GM18526 (cell line): ENCODE data around the gene CLDN18.

ENCODE experiments used
- POLR2A ChIP-seq: IDR thresholded peaks from 3 replicates; pipeline ENCODE4 v1.6.1; 2011; ENCODE audit not compliant: insufficient read length; ENCODE audit errors: extremely low read depth

The CLDN18 gene

DNA sequence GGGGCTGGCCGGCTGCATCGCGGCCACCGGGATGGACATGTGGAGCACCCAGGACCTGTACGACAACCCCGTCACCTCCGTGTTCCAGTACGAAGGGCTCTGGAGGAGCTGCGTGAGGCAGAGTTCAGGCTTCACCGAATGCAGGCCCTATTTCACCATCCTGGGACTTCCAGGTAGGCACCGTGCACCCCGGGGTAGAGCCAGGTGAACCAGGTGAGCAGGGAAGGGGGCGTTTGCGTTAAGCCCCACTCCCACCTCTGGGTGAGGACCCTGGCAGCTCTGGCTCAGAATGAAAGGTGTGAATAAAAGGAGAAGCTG, 267 bp downstream of the CLDN18 start:
- TF ChIP-seq POLR2A: no peak

- no peak for TF ChIP-seq POLR2A
These were observed 1.8 kb downstream of the CLDN18 start for GRCh38 chr3:138011722-138012121.

DNA sequence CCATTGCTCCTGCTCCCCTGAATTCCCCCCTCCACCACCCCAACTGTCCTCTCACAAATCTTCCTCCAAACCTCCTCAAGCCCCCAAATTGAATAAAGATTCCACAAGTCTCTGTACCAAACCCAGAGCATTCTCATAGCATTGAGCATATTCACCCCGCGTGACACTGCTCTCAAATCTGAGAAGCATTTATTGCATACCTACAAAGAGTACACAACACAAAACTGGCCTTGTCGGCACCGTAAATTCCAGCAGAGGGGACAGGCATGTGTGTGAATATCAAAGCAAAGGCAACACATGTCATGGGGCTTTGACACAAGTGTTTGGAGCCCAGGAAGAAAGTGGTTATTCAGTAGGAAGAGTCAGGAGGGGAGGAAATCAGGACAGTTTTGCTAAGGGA, 2.6 kb downstream of the CLDN18 start:
- TF ChIP-seq POLR2A: no peak

DNA sequence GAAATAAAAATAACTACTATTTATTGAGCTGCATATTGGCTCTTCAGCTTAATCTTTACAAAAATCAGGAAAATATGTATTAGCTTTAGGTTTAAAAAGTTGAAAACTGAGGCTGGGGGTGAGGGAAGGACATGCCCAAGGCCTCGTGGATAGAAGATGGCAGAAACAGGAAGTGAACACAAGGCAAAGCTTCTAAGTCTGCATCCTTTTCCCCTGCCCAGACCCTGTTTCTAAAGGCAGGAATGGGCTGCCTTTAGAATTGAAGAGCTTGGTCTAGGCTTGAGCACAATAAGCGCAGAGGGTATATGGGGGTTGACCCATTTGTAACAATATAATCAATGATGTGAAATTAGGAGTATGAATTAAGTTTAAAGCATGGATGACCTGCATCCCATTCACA, 6.1 kb downstream of the CLDN18 start:
- no peak for TF ChIP-seq POLR2A

DNA sequence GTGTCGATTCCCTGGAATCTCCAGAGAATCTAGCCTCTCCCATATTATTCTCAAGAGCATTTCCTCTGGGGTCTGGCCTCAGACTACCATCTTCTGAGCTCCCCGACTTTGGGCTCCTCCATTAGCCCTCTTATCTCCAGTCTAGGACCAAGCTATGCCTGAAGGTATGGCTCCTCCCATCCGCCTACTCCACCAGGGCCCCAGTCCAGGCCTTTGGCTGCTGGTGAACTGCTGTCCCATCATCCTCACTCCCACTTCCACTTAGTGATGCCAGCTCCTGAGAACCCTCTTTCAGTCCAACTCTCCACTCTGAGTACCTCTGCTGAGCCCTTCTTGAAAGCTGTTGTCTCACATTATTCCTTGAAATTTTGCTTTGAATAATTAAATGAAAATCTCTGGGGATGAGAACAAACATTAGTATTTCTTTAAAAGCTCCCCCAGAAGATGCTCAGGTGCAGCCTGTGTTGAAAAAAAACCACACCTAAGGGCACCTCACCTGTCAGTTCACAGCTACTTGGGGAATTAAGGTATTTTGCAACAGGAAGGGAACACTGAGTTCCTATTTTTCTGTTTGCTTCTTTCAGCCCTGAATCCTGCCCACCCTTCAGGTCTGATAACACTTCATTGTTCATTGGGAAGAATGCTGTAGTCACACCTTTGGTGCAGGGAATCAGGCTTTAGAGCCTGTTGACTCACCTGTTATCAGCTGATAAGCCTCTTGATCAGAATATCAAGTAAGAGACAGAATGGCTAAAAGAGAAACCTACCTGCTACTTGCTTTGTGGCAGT, 9.5 kb downstream of the CLDN18 start:
- no peak for TF ChIP-seq POLR2A

- no peak for TF ChIP-seq POLR2A
These were observed 13.8 kb downstream of the CLDN18 start for GRCh38 chr3:138023754-138024153.

- no peak for TF ChIP-seq POLR2A
These were observed 15.6 kb downstream of the CLDN18 start for GRCh38 chr3:138025553-138025952.

DNA sequence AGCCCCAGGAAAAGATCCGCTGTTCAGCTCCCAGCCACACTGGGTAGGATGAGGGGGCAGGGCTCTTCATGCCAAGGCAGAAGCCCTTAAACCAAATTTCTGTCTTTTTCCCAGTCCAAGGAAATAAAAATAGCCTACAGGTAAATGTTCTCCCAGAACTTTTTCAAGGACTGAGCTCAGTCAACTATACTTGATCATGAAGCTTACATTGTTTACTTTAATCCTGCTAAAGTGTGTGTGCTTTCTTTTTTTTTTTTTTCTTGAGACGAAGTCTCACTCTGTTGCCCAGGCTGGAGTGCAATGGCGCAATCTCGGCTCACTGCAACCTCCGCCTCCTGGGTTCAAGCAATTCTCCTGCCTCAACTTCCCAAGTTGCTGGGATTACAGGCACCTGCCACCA, 17.9 kb downstream of the CLDN18 start:
- TF ChIP-seq POLR2A: no peak

DNA sequence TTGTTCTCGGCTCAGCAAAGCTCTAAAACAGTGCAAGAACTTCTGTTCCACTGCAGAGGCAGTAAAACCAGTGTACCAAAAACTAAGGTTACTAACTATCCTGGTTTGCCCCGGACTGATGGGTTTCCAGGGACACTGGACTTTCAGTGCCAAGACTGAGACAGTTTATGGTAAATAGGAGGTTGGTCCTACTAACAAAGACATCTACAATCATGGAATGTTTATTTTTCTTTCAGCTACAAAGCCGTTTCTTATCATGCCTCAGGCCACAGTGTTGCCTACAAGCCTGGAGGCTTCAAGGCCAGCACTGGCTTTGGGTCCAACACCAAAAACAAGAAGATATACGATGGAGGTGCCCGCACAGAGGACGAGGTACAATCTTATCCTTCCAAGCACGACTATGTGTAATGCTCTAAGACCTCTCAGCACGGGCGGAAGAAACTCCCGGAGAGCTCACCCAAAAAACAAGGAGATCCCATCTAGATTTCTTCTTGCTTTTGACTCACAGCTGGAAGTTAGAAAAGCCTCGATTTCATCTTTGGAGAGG, 20.8 kb downstream of the CLDN18 start:
- TF ChIP-seq POLR2A: no peak

- no peak for TF ChIP-seq POLR2A
These were observed 21.6 kb downstream of the CLDN18 start for GRCh38 chr3:138031536-138031935.

- TF ChIP-seq POLR2A: no peak
These were observed 22.6 kb downstream of the CLDN18 start for GRCh38 chr3:138032567-138032966.

DNA sequence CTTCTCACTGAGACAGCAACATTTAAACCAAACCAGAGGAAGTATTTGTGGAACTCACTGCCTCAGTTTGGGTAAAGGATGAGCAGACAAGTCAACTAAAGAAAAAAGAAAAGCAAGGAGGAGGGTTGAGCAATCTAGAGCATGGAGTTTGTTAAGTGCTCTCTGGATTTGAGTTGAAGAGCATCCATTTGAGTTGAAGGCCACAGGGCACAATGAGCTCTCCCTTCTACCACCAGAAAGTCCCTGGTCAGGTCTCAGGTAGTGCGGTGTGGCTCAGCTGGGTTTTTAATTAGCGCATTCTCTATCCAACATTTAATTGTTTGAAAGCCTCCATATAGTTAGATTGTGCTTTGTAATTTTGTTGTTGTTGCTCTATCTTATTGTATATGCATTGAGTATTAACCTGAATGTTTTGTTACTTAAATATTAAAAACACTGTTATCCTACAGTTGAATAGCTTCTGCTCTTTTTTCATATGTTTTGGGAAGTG, 23.3 kb downstream of the CLDN18 start:
- no peak for TF ChIP-seq POLR2A

- TF ChIP-seq POLR2A: no peak
These were observed 25.0 kb downstream of the CLDN18 start for GRCh38 chr3:138034918-138035317.

DNA sequence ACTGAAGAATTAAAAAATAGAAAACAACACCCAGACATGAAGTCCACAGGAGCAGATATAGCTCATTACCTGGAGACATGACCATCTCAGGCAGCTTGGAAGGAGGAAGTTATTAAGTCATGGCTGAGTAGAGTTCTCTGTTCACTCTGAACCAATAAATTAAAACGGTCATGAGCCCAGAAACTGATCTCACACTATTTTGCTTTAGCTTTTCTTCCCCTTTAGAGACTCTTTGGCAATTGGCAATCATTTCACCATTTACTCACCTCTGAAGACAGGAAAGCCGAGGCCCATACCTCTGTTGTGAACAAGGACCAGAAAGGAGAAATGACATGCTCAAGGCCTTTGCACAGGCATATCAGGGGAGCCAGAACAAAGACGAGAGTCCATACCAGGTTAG, 26.6 kb downstream of the CLDN18 start:
- TF ChIP-seq POLR2A: no peak

GRCh38 chr3:138038725-138039462, 28.9 kb downstream of the CLDN18 start:
- TF ChIP-seq POLR2A: no peak

DNA sequence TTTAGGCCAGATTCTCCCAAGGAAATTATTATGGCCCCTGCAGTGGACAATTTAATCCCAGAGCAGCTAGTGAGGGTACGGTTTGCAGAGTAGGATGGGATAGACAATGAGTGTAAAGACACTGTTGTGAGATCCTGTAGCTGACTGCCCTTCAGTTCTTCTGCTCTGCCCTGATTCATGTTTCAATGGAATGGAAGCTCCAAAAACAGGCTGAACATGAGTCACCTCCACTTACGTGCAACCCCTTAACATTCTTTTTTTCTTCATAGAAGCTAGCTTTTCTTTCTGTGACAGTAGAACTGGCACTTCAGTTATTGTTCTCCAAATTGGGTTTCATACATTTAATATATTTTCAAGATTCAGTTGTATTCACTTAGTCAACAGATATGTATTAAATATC, 32.1 kb downstream of the CLDN18 start:
- TF ChIP-seq POLR2A: no peak

DNA sequence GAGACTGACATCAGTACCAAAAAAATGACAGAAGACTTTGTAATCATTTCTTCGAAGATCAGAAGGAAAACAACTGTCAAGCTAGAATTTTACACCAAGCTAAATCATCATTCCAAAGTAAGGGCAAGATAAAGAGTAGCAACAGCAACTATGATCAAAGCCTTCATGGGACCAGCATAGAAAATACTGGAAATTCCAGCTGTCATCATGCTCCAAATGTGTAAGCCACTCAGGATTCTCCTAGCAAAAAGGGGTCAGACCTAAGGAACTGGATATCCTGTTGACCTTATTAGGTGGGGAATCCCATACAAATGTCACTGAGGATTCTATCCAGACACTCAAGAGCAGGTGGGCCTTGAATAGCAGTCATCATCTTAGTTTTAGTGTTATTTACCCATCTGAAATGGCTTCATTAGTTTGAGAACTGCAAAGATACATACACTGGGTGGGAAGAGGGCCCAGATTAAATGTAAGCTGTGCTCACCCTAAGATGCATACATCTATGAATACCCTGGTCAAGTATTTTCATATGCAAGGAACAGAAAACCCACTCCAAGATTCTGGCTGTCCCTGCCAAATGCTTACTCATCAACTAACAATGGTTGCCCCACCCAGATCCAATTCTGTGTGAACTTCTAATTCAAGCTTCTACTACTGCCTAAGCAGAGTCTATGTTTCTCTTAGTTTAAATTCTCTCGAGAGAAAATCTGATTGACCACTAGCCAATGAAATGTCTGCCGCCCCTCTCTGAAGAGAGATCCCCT, 33.5 kb downstream of the CLDN18 start:
- no peak for TF ChIP-seq POLR2A
